PC-3 (cell line): ENCODE results near the gene UMPS.

Source experiments
- EZH2 ChIP-seq: fragments of 300-600 bp; sonication (generic); IDR thresholded peaks from one replicate; pipeline ENCODE4 v1.6.1; 2017; ENCODE audit warnings: antibody characterized with exemption, mild to moderate bottlenecking, low read length; ENCODE audit not compliant: unreplicated experiment
- EZH2phosphoT487 ChIP-seq: fragments of 300-600 bp; sonication (generic); IDR thresholded peaks from 2 replicates; pipeline ENCODE4 v1.6.1; 2018; ENCODE audit warnings: mild to moderate bottlenecking, antibody characterized with exemption, low read length, borderline replicate concordance
- TF ChIP-seq, protein P1 (sequence below): fragments of 300-600 bp; sonication (generic); conservative IDR thresholded peaks from 2 replicates; pipeline ENCODE4 v1.5.1; 2017; ENCODE audit warnings: antibody characterized with exemption, low read depth, mild to moderate bottlenecking, low read length

DNA sequence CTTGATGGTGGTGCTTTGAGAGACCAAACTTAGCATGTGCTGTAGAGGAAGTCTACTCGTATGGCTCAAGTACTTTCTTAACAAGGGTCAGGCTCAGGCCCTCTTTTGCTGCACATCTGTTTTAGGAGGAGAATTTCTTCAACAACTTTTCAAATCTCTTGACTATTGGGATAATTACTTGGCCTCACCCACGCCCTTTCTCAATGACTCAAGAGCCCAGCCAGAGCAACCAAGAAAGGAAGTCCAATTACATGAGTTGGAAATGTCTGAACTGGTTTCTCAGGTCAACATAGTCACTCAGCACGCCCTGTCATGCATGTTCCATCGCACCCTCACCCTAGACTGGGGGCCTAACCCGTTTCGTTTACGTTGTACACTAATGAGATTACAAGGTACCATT lies 44.8 kb upstream of the UMPS start:
- TF ChIP-seq EZH2phosphoT487, result no peak
- TF ChIP-seq, protein P1, sequence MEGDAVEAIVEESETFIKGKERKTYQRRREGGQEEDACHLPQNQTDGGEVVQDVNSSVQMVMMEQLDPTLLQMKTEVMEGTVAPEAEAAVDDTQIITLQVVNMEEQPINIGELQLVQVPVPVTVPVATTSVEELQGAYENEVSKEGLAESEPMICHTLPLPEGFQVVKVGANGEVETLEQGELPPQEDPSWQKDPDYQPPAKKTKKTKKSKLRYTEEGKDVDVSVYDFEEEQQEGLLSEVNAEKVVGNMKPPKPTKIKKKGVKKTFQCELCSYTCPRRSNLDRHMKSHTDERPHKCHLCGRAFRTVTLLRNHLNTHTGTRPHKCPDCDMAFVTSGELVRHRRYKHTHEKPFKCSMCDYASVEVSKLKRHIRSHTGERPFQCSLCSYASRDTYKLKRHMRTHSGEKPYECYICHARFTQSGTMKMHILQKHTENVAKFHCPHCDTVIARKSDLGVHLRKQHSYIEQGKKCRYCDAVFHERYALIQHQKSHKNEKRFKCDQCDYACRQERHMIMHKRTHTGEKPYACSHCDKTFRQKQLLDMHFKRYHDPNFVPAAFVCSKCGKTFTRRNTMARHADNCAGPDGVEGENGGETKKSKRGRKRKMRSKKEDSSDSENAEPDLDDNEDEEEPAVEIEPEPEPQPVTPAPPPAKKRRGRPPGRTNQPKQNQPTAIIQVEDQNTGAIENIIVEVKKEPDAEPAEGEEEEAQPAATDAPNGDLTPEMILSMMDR, result no peak
- TF ChIP-seq EZH2, result no peak
